GM12891 (cell line): Measurements from ENCODE around the gene SDSL. TPM values are rescaled to one million over a fixed set of nuclear protein-coding genes. Genes with fewer than 3 reads are reported as not detected.

Experiments
- DNase-seq: peaks from one replicate; pipeline ENCODE4 v3.0.0; 2011; ENCODE audit warnings: low spot score; ENCODE audit not compliant: insufficient read length
- FAIRE-seq: peaks from 2 replicates; lab custom pipeline; 2011; peaks lifted over from hg19 to GRCh38; lab: Jason Lieb, UNC
- PAX5 ChIP-seq: IDR thresholded peaks from 2 replicates; pipeline ENCODE4 v1.6.1; 2011; ENCODE audit warnings: low read length, moderate library complexity, mild to moderate bottlenecking; ENCODE audit not compliant: insufficient read depth, severe bottlenecking
- POLR2A ChIP-seq: IDR thresholded peaks from 2 replicates; pipeline ENCODE4 v1.6.1; 2011; ENCODE audit warnings: low read depth, low read length, control low read depth
- POLR2AphosphoS5 ChIP-seq: IDR thresholded peaks from 2 replicates; pipeline ENCODE4 v1.6.1; 2011; ENCODE audit warnings: low read depth, low read length, control low read depth
- POU2F2 ChIP-seq: IDR thresholded peaks from 2 replicates; pipeline ENCODE4 v1.6.1; 2011; ENCODE audit warnings: low read depth, mild to moderate bottlenecking, control low read depth, low read length, moderate library complexity
- SPI1 ChIP-seq: IDR thresholded peaks from 2 replicates; pipeline ENCODE4 v1.6.1; 2011; ENCODE audit warnings: low read depth, low read length, control low read depth
- TAF1 ChIP-seq: IDR thresholded peaks from 2 replicates; pipeline ENCODE4 v1.6.1; 2011; ENCODE audit warnings: low read depth, low read length, control low read depth
- polyA plus RNA-seq: library from polyadenylated mRNA; unstranded; fragments of >200 nt; gene quantifications from one replicate; pipeline ENCODE4 v1.2.1, GENCODE V29; 2012; ENCODE audit warnings: low read depth, missing spikeins, inconsistent platforms; ENCODE audit not compliant: missing spikeins

SDSL gene
- 4.1 TPM for polyA plus RNA-seq

GRCh38 chr12:113422030-113422885, at the start of gene SDSL:
SDSL (plus strand) TSS chr12:113422380; CDS start chr12:113427983, 5,603 bp downstream.
- FAIRE-seq (peak; percentile 78), DNase-seq (peak; percentile 51)
- TF ChIP-seq POLR2A = 0 out of 2 replicates have a peak, but pooled peaks have one; percentile 36
- no peak for TF ChIP-seq PAX5
- no peak for TF ChIP-seq POU2F2

- DNase-seq (no peak), FAIRE-seq (no peak)
- TF ChIP-seq POLR2A (no peak), SPI1 (no peak), POLR2AphosphoS5 (no peak), POU2F2 (no peak), PAX5 (no peak), TAF1 (no peak)
Observed at GRCh38 chr12:113373440-113373839, 48.7 kb upstream of the SDSL start.

- DNase-seq (no peak), FAIRE-seq (no peak)
- no peak for TF ChIP-seq POLR2A
- no peak for TF ChIP-seq POLR2AphosphoS5
- no peak for TF ChIP-seq PAX5
- TF ChIP-seq SPI1 = no peak
- TF ChIP-seq TAF1 = no peak
- no peak for TF ChIP-seq POU2F2
Observed at GRCh38 chr12:113373969-113374368, 48.2 kb upstream of the SDSL start.

- TF ChIP-seq POU2F2 = no peak
- TF ChIP-seq SPI1 = no peak
- DNase-seq = no peak
- FAIRE-seq = no peak
Observed at GRCh38 chr12:113374823-113375428, 47.3 kb upstream of the SDSL start.

GRCh38 chr12:113378291-113378690, 43.9 kb upstream of the SDSL start:
- DNase-seq (no peak), FAIRE-seq (no peak)
- no peak for TF ChIP-seq POLR2AphosphoS5
- no peak for TF ChIP-seq POLR2A
- no peak for TF ChIP-seq TAF1
- TF ChIP-seq PAX5 = no peak
- TF ChIP-seq SPI1 = no peak
- TF ChIP-seq POU2F2 = no peak

GRCh38 chr12:113381220-113381619, 41.0 kb upstream of the SDSL start:
- TF ChIP-seq PAX5 (no peak), POU2F2 (no peak), POLR2AphosphoS5 (no peak), POLR2A (no peak), TAF1 (no peak), SPI1 (no peak)
- FAIRE-seq (no peak), DNase-seq (no peak)

- no peak for FAIRE-seq
- TF ChIP-seq POLR2A = no peak
- DNase-seq = no peak
Observed at GRCh38 chr12:113382206-113382605, 40.0 kb upstream of the SDSL start.

GRCh38 chr12:113384778-113385177, 37.4 kb upstream of the SDSL start:
- DNase-seq (no peak), FAIRE-seq (no peak)
- no peak for TF ChIP-seq POLR2A
- TF ChIP-seq PAX5 = no peak
- no peak for TF ChIP-seq POU2F2
- TF ChIP-seq SPI1 = no peak
- TF ChIP-seq TAF1 = no peak
- TF ChIP-seq POLR2AphosphoS5 = no peak

- DNase-seq (no peak), FAIRE-seq (no peak)
- TF ChIP-seq SPI1 (no peak), TAF1 (no peak), PAX5 (no peak)
Observed at GRCh38 chr12:113385282-113385882, 36.8 kb upstream of the SDSL start.
